Stimulated activated CD4-positive, alpha-beta T cell treated with anti-CD3 and anti-CD28 coated beads, Interleukin-4, amount 100 ng/mL, for 1 hour (primary cell): Measurements from ENCODE around the gene MED8.
"Not testable (repeated sequence)": the region's sequence is repeated elsewhere in the genome, so short reads cannot be mapped to it uniquely, and the experiment has no call there.

Source experiments
- DNase-seq: peaks from one replicate; pipeline ENCODE4 v3.0.0-alpha.2; 2020

Gene MED8

DNA sequence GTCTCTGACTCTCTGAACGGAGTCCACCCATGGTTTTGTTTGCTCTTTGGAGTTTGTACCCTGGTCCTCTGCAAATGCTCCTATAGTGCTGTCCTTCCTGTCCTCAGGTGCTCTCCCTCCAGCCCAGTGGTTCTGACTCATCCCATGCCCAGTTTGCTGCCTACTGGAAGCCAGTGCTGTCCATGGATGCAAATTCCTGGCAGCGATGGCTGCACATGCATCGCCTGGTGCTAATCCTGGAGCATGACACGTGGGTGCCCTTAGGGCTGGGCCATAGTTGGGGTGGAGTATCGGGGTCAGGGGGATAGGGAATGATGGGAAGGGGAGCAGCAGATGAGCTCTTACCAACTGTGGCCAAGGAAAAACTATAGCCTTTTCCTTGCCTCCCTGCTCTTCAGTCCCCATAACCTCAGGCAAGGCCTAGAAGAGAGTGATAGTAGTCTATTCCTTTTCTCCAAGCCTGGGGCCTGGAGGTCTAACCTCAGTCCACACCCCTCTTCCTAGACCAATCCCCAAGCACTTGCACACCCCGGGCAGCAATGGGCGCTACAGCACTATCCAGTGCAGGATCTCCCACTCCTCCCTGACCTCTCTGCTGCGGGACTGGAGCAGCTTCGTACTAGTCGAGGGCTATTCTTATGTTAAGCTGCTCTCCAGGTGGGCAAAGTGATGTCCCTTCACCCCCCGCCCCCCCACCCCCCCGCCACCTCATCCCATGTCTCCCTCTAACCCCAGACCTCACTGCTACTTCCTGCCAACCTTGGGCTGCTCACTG is 32.6 kb upstream of the MED8 start:
- no peak for DNase-seq

DNA sequence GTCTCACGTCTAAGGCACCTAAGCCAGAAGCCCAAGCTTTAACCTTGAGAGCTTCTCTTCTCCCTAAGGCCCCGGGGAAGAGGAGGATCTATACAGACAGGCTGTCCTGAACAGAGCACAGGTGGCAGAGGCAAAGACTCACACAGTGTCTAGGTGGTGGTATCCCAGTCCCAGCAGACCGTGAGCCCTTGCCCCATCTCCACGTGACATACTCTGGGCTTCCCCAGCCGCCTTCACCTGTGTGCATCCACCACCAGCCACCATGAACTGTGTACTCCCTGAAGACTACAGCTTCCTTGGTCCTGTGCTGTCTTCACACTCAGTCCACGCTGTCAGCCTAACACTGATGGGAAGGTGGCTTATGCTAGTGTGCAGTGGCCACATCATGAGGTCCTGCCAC is 31.8 kb upstream of the MED8 start:
- no peak for DNase-seq

DNA sequence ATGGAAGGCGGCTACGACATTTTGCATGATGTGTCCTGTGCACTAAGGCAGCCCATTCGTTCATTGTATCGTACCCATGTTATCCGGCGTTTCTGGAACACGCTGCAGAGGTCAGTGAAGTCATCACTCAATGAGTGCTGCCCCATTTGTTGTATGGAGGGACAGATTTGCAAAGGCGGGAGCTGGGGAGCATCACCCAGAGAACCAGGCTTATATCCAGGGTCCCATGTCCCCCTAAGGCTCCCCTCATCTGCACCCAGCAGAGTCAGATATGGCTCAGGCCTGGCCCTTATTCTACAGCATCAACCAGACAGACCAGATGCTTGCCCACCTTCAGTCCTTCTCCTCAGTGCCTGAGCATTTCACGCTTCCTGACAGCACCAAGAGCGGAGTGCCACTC is 31.3 kb upstream of the MED8 start:
- no peak for DNase-seq

DNA sequence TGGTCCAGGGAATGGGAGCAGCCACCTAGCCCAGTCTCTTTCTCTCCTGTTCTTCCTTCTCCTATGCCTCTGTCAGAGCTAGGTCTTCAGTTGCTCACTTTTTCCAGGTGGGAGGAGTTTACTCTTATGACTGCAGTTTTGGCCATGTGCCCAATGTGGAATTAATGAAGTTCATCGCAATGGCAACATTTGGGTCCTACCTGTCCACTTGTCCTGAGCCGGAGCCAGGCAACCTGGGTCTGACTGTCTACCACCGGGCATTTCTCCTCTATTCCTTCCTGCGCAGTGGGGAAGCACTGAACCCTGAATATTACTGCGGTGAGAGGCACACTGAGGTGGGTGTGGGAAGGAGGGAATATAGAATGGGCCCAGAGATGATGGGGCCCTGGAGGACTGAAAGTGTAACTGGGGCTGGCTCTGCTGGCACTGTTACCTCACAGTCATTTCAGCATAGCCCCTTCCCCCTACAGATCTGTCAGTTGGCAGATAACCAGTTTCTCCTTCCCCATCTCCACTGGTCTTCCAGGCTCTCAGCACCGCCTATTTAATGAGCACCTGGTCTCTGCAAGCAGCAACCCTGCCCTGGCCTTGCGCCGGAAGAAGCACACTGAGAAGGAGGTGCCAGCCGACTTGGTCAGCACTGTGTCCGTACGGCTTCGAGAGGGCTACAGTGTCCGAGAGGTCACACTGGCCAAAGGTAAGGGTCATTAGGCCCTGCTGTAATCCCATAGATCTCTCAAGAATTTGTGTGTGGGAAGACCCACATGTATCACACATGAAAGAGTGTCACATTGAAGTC is 30.2 kb upstream of the MED8 start:
- no peak for DNase-seq

DNA sequence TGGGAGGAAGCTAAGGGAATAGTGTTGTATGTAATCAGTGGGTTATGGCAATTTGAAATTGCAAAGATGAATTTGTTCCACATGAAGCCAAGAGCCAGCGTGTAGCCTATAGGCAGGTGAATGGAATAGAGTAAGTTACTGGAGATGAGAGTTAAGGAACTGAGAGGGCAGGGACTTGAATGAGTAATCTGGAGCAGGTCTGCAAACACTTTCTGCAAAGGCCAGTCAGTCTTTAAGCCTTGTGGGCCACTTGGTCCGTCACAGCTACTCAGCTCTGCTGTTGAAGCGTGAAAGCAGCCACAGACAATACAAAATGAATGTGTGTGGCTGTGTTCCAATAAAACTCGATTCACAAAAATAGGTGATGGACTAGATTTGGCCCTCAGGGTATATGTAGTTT is 29.3 kb upstream of the MED8 start:
- DNase-seq: no peak

DNA sequence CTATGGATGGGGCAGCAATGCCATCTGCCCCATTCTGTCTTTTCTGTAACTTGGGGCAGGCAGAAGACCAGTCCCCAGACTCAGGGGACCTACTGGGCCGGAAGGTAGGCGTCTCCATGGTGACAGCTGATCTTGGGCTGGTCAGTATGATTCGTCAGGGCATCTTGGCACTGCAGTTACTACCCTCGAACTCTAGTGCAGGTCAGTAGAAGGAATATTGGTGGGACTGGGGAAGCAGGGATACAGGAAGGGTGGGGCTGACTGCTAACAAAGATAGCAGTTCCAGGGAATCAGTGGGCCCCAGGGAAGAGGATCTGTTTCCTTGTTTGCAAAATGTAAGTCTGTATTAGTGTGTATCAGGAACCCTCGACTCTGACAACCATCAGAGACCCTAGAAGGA is 26.3 kb upstream of the MED8 start:
- DNase-seq: no peak

DNA sequence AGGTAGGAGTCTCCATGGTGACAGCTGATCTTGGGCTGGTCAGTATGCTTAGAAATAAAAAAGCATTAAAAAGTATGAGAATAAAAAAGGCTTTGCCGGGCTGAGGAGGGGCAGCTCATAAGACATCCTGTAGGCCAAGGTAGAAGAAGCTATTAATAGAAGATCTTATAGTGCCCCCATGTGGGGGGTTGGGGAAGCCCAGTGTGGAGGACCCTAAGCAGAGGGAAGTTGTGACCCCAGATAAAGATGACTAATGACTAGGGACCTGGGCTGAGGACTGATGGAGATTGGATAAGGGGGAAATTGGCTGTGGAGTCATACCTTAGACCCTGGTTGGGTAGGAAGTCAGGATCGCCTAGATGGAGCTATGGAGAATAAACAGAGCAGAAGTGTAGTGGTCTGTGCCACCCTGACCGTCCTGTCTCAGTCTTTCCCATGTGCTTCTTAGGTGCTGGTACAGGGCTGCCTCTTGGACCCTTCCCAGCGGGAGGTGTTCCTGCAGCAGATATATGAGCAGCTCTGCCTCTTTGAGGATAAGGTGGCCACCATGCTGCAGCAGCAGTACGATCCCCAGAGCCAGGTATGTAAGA is 25.1 kb upstream of the MED8 start:
- DNase-seq: peak; percentile 62

DNA sequence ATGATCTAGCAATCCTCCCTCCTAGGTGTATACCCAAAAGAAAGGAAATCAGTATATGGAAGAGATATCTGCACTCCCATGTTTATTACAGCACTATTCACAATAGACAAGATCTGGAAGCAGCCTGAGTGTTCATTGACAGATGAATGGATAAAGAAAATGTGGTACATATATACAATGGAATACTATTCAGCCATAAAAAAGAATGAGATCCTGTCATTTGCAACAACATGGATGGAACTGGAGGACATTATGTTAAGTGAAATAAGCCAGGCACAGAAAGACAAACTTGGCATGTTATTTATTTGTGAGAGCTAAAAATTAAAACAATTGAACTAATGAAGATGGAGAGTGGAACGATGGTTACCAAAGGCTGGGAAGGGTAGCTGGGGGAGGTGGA is 23.8 kb upstream of the MED8 start:
- not testable (repeated sequence) for DNase-seq

DNA sequence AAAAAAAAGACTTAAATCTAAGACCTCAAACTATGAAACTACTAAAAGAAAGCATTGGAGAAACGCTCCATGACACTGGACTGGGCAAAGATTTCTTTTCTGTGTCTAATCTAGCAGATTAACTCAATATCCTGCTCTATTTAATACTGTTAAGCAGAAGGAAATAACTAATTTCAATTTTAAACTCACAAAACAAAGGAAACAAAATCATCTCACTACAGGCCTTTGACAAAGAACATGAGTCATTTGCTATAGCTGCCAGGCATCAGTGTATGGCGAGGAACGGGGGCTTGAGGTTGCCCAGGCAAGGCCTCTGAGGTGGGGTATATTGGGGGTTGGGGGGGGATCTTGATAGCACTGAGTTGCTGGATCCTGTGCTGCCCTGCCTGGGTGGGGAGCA is 21.0 kb upstream of the MED8 start:
- no peak for DNase-seq

DNA sequence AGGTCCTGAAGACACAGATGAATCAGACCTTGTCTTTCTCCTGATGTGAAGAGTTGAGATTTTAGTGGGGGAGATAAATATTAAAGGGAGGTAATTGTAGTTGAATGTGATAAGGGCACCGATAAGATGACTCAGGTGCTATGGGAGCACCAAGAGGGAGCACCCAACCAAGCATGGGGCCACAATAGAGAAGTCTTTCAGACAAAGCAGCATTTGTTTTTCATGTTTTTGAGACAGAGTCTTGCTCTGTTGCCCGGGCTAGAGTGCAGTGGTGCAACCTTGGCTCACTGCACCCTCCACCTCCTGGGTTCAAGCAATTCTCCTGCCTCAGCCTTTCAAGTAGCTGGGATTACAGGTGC is 16.3 kb upstream of the MED8 start:
- no peak for DNase-seq

DNA sequence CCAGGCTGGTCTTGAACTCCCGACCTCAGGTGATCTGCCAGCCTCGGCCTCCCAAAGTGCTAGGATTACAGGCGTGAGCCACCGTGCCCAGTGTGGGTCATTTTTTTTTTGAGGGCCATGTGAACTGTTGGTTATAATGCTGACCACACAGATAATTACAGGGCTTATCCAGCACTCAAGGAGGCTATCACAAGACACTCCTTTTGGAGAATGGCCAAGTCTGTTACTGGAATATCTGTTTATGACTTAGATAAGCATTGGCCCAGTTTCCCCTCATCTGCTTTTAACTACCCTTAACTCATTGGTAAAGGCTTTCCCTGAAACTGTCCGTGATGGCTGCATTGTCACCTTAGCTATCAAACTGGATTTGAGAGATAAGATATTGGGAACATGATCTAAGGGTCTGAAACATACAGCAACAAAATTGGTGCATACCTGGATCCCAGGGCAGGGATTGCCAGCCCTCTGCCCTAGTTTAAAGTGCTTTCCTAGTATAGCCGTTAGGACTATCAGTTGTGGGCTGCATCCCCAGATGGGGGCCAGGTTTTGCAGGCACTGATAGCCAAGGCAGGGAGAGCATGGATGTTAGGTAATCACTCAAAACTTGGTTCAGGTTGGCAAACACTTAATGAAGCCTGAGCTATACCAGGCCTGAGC is 15.7 kb upstream of the MED8 start:
- DNase-seq: no peak

DNA sequence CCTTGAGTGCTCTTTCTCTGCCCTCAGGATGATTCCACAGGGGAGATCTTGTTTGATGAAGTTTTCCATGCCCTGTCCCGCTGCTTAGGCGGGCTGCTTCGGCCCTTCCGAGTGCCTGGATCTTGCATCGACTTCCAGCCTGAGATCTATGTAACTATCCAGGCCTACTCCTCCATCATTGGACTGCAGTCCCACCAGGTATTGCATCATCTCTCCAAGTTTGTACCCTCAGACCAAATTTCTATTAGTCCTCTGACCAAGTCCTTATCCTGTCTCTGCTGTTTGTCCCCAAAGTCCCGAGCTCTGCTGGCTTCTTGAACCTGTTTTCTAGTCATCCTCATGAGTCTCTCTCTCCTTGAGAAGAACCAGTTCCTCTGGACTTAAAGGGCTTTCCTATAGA is 14.8 kb upstream of the MED8 start:
- no peak for DNase-seq

DNA sequence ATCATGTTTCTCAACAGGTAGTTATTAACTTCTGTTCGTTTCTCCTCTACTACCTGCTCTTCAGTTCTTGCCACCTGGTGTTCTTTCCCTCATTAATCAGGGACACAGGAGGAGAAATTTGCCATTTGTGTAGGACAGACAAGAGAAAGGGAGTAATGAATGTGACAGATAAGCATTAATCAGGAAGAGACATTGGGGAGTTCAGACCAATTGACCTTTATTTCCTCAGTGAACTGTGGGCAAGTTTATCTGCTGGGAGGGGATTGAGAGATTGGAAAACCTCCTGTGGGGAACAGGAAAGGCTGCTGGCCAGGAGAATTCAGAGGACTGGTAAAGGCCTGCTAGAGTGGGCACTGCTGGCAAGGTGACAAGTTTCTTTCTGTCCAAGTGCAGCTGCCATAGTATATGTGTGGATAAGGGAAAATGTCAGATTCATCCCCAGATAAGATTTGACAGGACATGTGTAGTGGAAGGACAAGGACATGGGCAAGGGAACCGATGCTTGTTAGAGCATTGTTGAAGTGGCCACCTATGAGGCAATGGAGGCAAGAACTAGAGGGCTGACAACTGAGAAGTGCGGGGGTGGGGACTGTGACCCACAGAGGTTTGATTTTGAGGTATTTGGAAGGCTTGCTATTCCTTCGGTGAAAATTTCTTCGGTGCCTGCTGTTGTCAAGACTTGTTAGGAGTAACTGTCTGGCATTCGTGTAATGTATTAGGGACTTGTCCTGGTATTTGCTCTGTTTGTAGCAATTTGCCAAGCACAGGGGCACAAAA is 12.7 kb upstream of the MED8 start:
- DNase-seq: no peak

DNA sequence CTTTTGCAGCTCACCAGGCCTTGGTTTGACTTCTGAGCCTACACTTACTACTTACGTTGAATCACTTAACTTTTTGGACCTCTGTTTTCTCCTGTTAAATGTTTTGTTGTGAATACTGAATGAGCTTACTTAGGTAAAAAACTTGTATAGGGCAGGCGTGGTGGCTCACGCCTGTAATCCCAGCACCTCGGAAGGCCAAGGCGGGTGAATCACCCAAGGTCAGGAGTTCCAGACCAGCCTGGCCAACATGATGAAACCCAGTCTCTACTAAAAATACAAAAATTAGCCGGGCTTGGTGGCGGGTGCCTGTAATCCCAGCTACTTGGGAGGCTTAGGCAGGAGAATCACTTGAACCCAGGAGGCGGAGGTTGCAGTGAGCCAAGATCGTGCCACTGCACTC is 10.8 kb upstream of the MED8 start:
- not testable (repeated sequence) for DNase-seq

DNA sequence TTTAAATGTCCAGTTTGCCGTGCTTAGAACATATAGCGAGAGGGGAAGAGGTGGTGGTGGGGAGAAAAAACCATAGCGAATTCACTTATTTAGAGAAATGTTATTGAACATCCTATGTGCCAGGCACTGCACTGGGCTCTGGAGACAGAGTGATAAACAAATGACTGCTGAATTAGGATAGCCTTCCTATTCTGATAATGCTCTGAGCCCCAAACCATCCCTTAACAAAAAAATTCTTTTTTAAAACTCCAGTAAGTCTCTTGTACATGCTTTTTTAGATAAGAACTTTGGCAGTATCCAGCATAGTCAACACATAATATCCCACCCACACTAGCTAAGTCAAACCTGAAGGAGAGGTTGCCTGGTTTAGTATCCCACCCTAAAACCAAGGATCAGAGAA is 8.6 kb upstream of the MED8 start:
- DNase-seq: no peak

DNA sequence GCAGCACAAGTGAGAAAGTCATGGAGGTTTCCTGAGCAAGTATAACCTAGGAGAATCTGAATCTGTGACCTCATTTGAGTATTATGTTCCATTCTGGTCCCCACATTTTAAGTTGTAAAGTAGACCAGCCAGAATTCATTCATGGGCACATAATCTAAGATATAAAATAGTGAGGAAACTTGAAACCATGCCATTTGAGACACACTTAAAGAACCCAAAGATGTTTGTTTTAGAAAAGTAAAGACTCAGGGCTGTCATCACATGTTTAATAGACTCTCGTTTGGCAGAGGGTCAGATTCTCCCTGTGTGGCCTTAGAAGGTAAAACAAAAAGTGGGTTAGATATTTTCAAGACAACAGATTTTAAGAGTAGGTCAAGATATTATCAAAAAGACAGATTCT is 6.5 kb upstream of the MED8 start:
- DNase-seq: no peak

DNA sequence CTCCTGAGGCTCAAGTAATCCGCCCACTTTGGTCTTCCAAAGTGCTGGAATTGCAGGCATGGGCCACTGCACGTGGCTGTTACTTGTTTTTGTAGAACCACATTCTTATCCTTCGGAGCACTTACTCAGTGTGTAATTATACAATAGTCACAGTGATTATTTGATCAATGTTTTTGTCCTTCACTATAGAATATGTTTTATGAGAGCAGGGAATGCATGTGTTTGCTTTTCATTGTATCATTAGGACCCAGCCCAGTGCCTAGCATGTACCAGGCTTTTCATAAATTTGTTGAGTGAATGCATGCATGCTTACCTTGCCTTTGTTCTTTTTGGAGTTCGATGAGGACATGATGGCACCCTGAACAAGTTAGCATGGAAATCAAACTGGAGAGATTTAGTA is 5.9 kb upstream of the MED8 start:
- DNase-seq: no peak

DNA sequence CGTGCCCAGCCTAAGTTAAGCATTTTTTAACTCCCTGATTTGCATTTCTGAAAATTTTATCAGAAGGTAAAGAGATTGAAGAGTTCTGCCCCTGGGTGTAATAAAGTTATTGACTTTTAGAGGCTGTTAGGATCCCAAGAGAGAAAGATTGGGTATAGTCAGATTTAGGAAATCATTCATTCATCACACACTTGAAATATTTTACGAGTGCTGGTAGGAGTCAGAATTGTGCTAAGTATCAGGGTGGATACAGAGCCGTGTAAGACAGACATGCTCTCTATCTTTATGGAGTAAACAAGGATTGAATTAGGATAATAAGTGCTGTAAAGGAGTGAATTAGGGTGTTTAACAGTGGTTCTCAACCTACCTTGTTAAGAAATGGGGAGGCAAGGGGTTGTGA is 3.1 kb upstream of the MED8 start:
- no peak for DNase-seq

DNA sequence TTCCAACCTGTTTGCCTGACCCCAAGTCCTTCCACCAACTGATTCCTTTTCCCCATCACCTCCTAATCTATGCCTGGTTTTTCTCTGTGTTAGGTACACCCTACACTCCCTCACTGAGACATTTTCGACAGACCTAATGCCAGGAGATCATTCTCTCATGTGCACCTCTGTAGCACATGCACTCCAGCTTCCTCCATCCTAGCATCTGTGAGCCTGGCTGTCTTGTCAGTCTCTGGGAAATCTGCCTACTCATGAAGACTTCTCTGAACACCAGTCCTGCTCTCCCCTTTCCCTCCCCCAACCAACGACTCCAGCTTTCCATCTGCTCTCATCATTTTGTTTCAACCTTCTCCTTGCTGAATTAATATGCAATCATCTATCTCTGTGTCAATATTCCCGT is 987 bp downstream of the MED8 start:
- no peak for DNase-seq

DNA sequence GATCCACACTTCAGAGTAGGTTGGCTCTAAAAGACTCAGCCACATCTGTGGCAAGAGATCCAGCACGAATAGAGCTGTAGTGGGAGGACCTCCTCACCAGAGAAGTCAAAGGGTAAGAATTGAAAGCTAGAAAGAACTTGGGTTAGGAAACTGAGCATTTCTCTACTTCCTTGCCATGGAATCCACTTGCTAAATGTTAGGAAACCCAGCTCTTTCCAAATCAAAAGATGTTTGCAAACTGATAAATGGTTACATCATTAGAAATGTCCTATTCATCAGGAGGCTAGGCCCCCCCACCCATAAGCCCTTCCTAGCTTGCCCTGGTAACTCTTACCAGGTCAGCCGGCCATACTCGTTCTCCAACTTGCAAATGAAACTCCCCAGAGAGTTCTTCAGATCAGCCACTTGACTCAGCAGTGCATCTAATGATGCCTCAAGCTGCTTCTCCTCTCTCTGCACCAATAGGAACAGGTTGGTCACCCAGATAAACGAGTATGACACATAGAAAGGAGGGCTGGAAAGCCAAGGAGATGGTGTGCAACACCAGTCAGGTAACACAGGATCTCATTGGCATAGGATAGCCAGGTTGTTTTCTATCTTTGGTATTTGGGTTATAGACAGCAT is 1.5 kb downstream of the MED8 start:
- DNase-seq: no peak

DNA sequence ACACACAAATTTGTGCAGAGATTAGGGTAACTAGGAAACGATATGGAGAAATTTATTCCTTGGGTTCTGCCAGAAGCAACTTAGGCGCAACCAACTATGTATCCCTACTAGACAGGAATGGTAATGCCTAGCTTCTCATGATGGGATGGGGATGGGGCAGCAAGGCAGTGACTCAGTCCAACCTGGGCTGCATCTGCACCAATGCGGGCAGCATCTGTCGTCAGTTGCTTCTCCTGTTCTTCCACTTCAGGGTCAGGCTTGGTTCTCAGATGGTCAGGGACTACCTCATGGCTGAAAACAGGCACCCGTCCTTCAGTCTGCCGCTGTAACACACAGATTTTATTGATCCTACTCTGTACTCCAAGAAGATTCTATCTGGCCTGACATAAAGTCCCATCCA is 2.9 kb downstream of the MED8 start:
- DNase-seq: no peak

DNA sequence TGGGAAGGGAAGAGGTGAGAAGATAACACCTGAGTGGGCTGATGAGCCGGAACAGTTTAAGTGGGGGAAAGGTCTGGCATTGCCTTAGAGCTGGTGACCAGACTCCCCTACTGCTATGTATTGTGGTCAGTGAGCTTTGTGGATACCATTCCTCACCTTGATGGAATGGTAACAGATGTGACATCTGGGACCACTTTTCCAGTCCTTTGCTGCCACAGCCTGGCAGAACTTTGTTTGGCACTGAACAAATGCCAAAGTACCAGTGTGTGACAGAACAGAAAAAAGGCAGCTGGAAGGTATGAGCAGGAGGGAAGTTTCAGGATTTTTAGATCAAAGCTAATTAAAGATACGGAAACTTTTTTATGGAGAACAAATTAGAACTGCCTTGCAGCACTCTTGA is 6.2 kb downstream of the MED8 start:
- no peak for DNase-seq
